ENCODE results near the gene KRT79.

Gene KRT79

GRCh38 chr12:52794479-52795331 is 39.4 kb downstream of the KRT79 start:
- H3K9me3 Mint-ChIP-seq: no peaks in the 10 kb centered on the region
- no peak overlapping the region for H3K27ac Mint-ChIP-seq
- no peaks in the 10 kb centered on the region for H3K4me1 Mint-ChIP-seq (ENCODE audit: low read depth)
- H3K27me3 Mint-ChIP-seq: peaks cover 21% of the 10 kb centered on the region
- no peak overlapping the region for H3K4me3 Mint-ChIP-seq
- intact Hi-C loops (cut with micrococcal nuclease): no loop called here
- no peaks in the 10 kb centered on the region for H3K36me3 Mint-ChIP-seq (ENCODE audit: low read depth)

DNA sequence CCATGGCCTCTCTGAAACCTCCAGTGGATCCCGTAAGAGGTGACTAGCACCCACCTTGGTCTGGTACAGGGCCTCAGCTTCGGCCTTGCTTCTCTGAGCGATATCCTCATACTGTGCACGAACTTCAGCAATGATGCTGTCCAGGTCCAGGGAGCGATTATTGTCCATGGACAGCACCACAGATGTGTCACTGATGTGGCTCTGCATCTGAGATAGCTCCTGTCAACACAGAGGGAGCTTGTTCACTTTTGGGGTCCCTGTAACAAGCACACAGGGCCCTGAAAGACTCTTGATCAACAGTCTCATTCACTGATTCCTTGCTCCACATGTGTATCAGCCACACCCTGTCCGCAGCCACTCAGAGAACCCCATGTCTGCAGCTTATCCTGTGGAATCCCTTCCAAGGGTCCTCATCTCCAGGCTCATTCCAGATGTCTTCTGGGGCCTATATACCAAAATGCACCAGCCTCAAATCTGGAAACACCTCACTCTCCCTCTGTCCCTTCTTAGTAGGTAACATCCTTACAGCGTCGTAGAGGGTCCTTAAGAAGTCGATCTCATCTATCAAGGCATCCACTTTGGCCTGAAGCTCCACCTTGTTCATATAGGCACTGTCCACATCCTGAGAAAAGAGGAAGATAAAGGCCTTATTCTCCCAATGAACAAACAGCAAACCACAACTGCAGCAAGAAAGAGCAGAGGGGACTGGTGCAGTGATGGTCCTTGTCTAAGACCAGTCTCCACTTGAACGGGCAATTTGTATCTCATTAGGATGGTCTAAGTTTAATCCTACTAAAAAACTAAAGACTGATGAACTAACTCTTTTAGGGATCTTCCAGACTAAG is 41.7 kb downstream of the KRT79 start:
- Mint-ChIP-seq H3K36me3 (ENCODE audit: low read depth) (no peaks in the 10 kb centered on the region), H3K27me3 (peaks cover 37% of the 10 kb centered on the region), H3K4me3 (no peak overlapping the region), H3K9me3 (no peaks in the 10 kb centered on the region), H3K4me1 (ENCODE audit: low read depth) (no peaks in the 10 kb centered on the region), H3K27ac (no peak overlapping the region)
- intact Hi-C loops (cut with micrococcal nuclease): no loop called here

DNA sequence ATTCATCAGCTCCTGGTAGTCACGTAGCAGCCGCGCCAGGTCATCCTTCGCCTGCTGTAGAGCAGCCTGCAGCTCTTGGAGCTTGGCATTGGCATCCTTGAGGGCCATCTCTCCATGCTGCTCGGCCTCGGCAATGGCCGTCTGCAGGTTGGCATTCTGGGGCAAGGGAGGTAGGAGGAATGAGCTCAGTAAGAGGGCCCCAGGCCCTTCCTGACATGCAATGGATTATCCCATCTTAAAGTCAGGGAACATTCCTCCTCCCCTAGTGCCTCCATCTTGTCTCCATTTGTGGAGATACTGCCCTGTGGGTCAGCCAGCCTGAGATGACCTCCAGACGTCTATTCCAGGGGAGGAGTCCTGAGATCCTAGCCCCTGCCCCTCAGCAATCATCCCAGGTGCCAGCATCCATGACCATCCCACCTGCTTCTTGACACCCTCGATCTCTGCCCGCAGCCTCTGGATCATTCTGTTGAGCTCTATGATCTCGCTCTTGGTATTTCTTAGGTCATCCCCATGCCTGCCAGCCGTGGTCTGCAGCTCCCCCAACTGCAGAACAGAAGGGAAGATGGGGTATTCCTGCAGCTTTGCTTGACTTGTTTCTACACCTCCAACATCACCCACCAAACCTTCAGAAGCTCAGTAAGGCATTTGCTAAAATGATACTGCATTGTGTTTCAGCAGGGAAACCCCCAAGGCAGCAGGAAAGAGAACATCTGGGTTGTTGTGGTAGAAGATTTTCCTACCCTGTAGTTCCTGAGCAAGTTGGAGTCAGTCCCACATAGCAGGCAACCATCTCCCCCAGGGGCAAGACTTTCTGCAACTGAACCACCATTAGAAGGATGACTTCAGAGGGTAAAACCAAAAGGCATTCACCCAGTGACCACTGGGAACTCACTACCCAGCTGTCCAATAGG is 42.6 kb downstream of the KRT79 start:
- peaks cover 40% of the 10 kb centered on the region for H3K27me3 Mint-ChIP-seq
- H3K9me3 Mint-ChIP-seq: no peaks in the 10 kb centered on the region
- no peak overlapping the region for H3K27ac Mint-ChIP-seq
- no peaks in the 10 kb centered on the region for H3K36me3 Mint-ChIP-seq (ENCODE audit: low read depth)
- H3K4me1 Mint-ChIP-seq (ENCODE audit: low read depth): no peaks in the 10 kb centered on the region
- intact Hi-C loops (cut with micrococcal nuclease): no loop called here
- no peak overlapping the region for H3K4me3 Mint-ChIP-seq

DNA sequence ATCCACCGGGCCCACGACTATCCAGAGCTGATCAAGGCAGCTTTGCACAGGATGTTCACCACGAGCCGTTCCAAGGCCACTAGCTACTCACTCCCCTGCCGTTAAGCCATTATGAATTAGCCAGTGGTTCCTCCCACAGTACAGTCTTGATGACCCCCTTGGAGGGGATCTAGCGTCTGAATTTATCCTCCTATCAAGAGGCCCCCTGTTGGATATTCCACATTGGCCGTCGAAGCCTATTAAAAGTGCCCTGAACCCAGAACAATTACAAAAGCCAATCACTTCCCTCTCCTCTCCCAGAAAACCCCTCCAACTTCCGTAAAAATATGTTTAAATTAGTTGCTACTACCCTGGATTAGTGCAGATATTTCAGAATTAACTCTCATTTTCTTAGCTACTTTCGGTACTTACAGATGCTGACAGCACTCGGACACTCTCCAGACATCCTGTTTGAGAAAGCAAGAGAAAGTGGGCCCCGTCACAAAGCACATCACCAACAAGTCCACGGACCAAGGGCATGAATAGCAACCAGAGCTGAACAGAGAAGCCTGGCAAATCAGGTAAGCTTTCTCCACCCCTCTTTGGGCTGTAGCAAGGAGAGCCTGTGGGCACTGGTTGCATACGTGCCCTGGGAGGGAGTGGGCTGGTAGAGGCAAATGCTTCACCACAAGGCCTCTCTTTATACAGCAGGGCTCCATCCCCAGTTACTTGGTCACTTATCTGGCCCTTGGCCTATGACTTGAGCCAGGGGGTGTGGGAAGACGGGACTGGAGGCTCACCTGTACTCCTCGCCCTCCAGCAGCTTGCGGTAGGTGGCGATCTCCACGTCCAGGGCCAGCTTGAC is 43.5 kb downstream of the KRT79 start:
- peaks cover 41% of the 10 kb centered on the region for H3K27me3 Mint-ChIP-seq
- H3K4me3 Mint-ChIP-seq: no peak overlapping the region
- intact Hi-C loops (cut with micrococcal nuclease): no loop called here
- no peak overlapping the region for H3K27ac Mint-ChIP-seq
- no peaks in the 10 kb centered on the region for H3K9me3 Mint-ChIP-seq
- no peaks in the 10 kb centered on the region for H3K36me3 Mint-ChIP-seq (ENCODE audit: low read depth)
- no peaks in the 10 kb centered on the region for H3K4me1 Mint-ChIP-seq (ENCODE audit: low read depth)

- no peaks in the 10 kb centered on the region for H3K4me1 Mint-ChIP-seq (ENCODE audit: low read depth)
- no peak overlapping the region for H3K4me3 Mint-ChIP-seq
- no peaks in the 10 kb centered on the region for H3K9me3 Mint-ChIP-seq
- peaks cover 44% of the 10 kb centered on the region for H3K27me3 Mint-ChIP-seq
- intact Hi-C loops (cut with micrococcal nuclease): no loop called here
- H3K36me3 Mint-ChIP-seq (ENCODE audit: low read depth): no peaks in the 10 kb centered on the region
- no peak overlapping the region for H3K27ac Mint-ChIP-seq
Measured at GRCh38 chr12:52789637-52790426, 44.3 kb downstream of the KRT79 start.

- no peaks in the 10 kb centered on the region for H3K36me3 Mint-ChIP-seq (ENCODE audit: low read depth)
- H3K27me3 Mint-ChIP-seq: peaks cover 44% of the 10 kb centered on the region
- H3K9me3 Mint-ChIP-seq: no peaks in the 10 kb centered on the region
- no peak overlapping the region for H3K4me3 Mint-ChIP-seq
- H3K27ac Mint-ChIP-seq: no peak overlapping the region
- intact Hi-C loops (cut with micrococcal nuclease): no loop called here
- no peaks in the 10 kb centered on the region for H3K4me1 Mint-ChIP-seq (ENCODE audit: low read depth)
Measured at GRCh38 chr12:52788876-52789636, 45.1 kb downstream of the KRT79 start.

- H3K4me3 Mint-ChIP-seq: no peak overlapping the region
- no peaks in the 10 kb centered on the region for H3K9me3 Mint-ChIP-seq
- no peak overlapping the region for H3K27ac Mint-ChIP-seq
- peaks cover 46% of the 10 kb centered on the region for H3K27me3 Mint-ChIP-seq
- no peaks in the 10 kb centered on the region for H3K4me1 Mint-ChIP-seq (ENCODE audit: low read depth)
- H3K36me3 Mint-ChIP-seq (ENCODE audit: low read depth): no peaks in the 10 kb centered on the region
- intact Hi-C loops (cut with micrococcal nuclease): no loop called here
Measured at GRCh38 chr12:52788192-52788875, 45.8 kb downstream of the KRT79 start.

GRCh38 chr12:52787324-52788191 is 46.6 kb downstream of the KRT79 start:
- no peaks in the 10 kb centered on the region for H3K36me3 Mint-ChIP-seq (ENCODE audit: low read depth)
- no peaks in the 10 kb centered on the region for H3K4me1 Mint-ChIP-seq (ENCODE audit: low read depth)
- peaks cover 48% of the 10 kb centered on the region for H3K27me3 Mint-ChIP-seq
- no peak overlapping the region for H3K4me3 Mint-ChIP-seq
- intact Hi-C loops (cut with micrococcal nuclease): no loop called here
- H3K9me3 Mint-ChIP-seq: no peaks in the 10 kb centered on the region
- H3K27ac Mint-ChIP-seq: no peak overlapping the region

DNA sequence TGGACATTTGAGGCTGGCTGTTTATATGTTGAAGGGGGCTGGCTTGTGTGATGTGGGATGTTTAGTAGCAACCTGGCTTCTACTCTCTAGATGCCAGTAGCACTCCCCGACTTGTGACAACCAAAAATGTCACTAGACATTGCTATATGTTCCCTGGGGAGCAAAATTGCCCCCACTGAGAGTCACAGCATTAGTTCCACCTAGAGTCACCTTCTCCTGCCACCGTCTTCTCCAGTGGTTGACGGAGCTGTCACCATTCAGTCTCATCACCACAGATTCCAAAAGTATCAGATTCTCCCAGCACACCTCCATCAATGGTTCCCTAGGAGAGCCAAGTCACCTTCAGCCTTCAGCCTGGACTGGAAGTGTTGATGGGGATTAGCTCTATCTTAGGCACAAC is 49.2 kb downstream of the KRT79 start:
- no peak overlapping the region for H3K27ac Mint-ChIP-seq
- H3K27me3 Mint-ChIP-seq: peaks cover 31% of the 10 kb centered on the region
- no peaks in the 10 kb centered on the region for H3K4me1 Mint-ChIP-seq (ENCODE audit: low read depth)
- intact Hi-C loops (cut with micrococcal nuclease): no loop called here
- no peaks in the 10 kb centered on the region for H3K9me3 Mint-ChIP-seq
- H3K4me3 Mint-ChIP-seq: no peak overlapping the region
- H3K36me3 Mint-ChIP-seq (ENCODE audit: low read depth): no peaks in the 10 kb centered on the region

DNA sequence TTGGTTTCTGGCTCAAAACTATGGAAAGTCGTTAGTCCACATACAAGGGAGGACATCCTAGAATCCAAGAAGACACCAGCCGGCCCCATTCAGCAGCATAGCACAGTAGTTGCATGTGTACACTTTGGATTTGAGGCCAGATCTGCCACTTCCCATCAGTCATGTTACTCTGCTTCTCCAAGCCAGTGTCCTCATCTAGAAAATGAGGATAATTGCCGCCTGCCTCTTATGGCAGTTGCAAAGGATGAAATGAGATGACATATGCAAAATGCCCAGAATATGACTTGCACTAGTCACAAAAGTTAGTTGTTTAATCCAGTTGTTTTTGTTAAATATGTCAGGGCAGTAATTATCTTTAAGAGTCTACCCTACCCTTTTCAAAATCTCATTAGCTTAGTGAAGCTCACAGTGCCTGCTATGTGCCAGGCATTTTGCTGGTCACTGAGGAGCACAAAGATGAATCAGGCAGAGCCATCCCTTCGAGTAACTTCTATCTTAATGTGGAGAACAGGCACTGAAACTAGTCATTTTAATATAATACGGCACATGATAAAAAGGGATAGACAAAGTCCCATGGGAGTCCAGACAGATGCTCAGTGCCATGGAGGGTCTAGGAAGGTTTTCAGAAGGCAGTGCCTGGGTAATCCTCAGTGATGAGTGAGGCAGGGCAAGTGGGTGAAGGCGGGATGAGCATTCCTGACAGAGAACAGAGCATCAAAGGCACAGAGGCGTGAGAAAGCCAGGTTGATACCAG is 50.4 kb downstream of the KRT79 start:
- intact Hi-C loops (cut with micrococcal nuclease): no loop called here
- Mint-ChIP-seq H3K4me3 (no peak overlapping the region), H3K9me3 (no peaks in the 10 kb centered on the region), H3K27ac (no peak overlapping the region), H3K36me3 (ENCODE audit: low read depth) (no peaks in the 10 kb centered on the region), H3K4me1 (ENCODE audit: low read depth) (no peaks in the 10 kb centered on the region), H3K27me3 (peaks cover 20% of the 10 kb centered on the region)

Data from dendritic cell treated with granulocyte-macrophage colony-stimulating factor and Interleukin-4, amounts not matched to agents 40 ng/mL and 50 ng/mL, for 4 days (primary cell).